OCI-LY3 (cell line): Measurements from ENCODE around the gene BRCA2.

Experiments
- EZH2phosphoT487 ChIP-seq: fragments of 200-600 bp; shearing (Covaris generic); IDR thresholded peaks from 2 replicates; pipeline ENCODE4 v1.6.1; 2018; ENCODE audit warnings: antibody characterized with exemption, mixed run types, low read depth
- TF ChIP-seq, protein P1 (sequence below): fragments of 200-600, 300-600 bp; sonication (generic); IDR thresholded peaks from 2 replicates; pipeline ENCODE4 v1.5.1; 2014; ENCODE audit warnings: antibody characterized with exemption, low read length, low read depth

DNA sequence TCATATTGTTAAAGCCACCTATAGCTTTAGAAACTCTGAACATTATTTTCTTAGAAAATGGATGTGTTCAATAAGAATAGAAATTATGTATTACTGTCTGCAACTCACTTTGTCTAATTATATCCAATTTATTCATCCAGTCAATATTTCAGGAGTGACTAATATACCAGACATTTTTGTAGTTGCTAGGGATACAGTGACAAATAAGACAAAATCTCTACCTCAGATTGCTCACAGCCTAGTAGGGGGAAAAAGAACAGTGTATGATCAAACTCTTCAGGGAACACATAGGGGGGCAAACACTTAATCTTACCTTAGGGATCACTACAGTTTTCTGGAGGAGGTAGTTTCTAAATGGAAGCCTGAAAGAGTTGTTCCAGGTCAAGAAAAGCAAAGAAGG, 8.6 kb downstream of the BRCA2 start:
- TF ChIP-seq, protein P1, sequence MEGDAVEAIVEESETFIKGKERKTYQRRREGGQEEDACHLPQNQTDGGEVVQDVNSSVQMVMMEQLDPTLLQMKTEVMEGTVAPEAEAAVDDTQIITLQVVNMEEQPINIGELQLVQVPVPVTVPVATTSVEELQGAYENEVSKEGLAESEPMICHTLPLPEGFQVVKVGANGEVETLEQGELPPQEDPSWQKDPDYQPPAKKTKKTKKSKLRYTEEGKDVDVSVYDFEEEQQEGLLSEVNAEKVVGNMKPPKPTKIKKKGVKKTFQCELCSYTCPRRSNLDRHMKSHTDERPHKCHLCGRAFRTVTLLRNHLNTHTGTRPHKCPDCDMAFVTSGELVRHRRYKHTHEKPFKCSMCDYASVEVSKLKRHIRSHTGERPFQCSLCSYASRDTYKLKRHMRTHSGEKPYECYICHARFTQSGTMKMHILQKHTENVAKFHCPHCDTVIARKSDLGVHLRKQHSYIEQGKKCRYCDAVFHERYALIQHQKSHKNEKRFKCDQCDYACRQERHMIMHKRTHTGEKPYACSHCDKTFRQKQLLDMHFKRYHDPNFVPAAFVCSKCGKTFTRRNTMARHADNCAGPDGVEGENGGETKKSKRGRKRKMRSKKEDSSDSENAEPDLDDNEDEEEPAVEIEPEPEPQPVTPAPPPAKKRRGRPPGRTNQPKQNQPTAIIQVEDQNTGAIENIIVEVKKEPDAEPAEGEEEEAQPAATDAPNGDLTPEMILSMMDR, result no peak
- no peak for TF ChIP-seq EZH2phosphoT487
